Kidney epithelial cell (primary cell): ENCODE measurements around the gene CSTF1. TPM values are rescaled to one million over a fixed set of nuclear protein-coding genes. Genes with fewer than 3 reads are reported as not detected.

ENCODE experiments used
- DNase-seq: peaks from one replicate; pipeline ENCODE4 v3.0.0-alpha.2; 2010; ENCODE audit warnings: low read depth
- H3K27me3 ChIP-seq: 2 replicates; pipeline ENCODE4 v1.6.0; 2011; ENCODE audit warnings: low read length; ENCODE audit not compliant: control insufficient read depth, insufficient read depth
- H3K36me3 ChIP-seq: 2 replicates; pipeline ENCODE4 v1.5.1; 2011; ENCODE audit warnings: low read length; ENCODE audit not compliant: control insufficient read depth, insufficient read depth
- H3K4me3 ChIP-seq: 2 replicates; pipeline ENCODE4 v1.5.1; 2011; ENCODE audit warnings: low read depth, mild to moderate bottlenecking, control low read depth, low read length
- total RNA-seq: library from RNA; depleted of rRNA; stranded (reverse); fragments of >200 nt; gene quantifications from 2 replicates; pipeline ENCODE4 v1.2.3, GENCODE V29; 2015
- TF ChIP-seq, protein P1 (sequence below): IDR thresholded peaks from 2 replicates; pipeline ENCODE4 v1.5.1; 2011; ENCODE audit warnings: mild to moderate bottlenecking, moderate library complexity, low read length, control low read depth, inconsistent platforms; ENCODE audit not compliant: insufficient read depth, poor library complexity, severe bottlenecking

CSTF1 gene
- total RNA-seq, 1 donor from 2014 or later: 27.7 TPM

DNA sequence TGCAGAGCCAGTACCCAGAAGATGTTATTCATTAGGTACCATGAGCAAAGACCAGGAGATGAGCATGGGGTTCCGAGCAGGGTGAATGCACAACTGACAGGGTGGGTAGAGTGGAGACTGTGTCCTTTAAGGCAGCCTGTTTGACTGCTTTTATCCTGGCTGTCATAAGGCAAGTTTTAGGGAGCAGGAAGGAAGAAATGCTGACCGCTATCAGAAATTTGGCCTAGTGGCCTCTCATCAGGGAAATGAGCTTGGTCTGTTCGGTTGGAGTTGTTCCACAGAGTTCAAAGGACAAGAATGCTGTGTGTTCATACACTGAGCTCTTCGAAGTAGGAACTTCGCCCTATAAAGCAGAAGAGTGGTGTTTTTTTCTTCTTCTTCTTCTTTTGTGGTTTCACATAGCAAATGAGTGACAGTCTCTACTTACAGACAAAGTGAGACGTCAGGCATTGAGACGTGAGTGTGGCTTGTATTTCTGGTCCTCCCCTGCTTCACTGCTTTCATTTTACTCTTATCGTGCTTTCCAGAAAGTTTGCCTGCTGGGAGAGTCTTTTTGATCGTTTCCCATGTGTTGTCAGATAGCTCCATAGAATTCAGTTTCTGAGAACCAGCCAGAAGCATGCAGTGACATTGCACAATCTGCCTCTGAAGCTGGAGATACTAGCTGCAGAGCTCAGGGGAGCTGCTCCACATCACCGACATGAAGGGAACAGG, 19.5 kb downstream of the CSTF1 start, which contains the start of gene CASS4:
CASS4 (plus strand) TSS at position 502 of the 714 bp plus-strand sequence; CDS start at position 701, 199 bp downstream.
- DNase-seq: no peak
- H3K4me3 ChIP-seq: no peak within 1 kb of the TSS
- no peaks in the 10 kb centered on the region for H3K36me3 ChIP-seq
- no peaks in the 10 kb centered on the region for H3K27me3 ChIP-seq
- TF ChIP-seq, protein P1, sequence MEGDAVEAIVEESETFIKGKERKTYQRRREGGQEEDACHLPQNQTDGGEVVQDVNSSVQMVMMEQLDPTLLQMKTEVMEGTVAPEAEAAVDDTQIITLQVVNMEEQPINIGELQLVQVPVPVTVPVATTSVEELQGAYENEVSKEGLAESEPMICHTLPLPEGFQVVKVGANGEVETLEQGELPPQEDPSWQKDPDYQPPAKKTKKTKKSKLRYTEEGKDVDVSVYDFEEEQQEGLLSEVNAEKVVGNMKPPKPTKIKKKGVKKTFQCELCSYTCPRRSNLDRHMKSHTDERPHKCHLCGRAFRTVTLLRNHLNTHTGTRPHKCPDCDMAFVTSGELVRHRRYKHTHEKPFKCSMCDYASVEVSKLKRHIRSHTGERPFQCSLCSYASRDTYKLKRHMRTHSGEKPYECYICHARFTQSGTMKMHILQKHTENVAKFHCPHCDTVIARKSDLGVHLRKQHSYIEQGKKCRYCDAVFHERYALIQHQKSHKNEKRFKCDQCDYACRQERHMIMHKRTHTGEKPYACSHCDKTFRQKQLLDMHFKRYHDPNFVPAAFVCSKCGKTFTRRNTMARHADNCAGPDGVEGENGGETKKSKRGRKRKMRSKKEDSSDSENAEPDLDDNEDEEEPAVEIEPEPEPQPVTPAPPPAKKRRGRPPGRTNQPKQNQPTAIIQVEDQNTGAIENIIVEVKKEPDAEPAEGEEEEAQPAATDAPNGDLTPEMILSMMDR: no peak

DNA sequence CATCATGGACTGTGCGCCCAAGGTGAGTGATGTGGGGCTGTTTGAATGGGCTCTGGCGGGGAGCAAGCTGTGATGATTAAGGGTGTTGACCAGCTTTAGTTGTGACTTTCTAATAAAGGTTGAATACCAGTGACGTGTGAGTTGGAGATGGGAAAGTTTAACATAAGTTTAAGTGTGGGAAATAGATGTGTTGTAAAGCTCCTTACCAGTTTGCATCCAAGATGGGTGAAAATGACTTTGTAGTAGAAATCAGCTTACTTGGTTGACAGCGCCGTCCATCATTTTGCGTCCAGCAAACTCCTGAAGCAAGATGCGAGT, 20.0 kb downstream of the CSTF1 start:
- TF ChIP-seq, protein P1: no peak

DNA sequence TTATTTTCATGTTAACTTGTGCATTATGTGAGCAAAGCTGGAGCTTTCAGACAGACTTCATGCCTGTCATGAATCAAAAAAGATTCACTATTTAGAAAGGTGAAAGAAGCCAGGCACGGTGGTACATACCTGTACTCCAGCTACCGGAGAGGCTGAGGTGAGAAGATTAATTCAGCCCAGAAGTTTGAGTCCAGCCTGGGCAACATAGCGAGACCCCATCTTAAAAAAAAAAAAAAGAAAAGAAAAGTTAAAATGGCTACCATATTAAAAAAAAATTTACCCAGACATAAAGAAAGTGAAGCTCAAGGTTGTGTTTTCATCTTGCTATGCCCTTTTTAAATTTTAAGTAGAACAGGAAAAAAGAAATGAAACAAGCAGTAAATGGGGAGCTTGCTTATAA, 20.5 kb downstream of the CSTF1 start:
- TF ChIP-seq, protein P1: no peak
- H3K36me3 ChIP-seq: no peaks in the 10 kb centered on the region
- no peaks in the 10 kb centered on the region for H3K27me3 ChIP-seq
- DNase-seq: no peak
- H3K4me3 ChIP-seq: no peak overlapping the region

More for the DNA sequence above, 20.0 kb downstream of the CSTF1 start:
- no peak for DNase-seq
- H3K4me3 ChIP-seq: no peak overlapping the region
- no peaks in the 10 kb centered on the region for H3K36me3 ChIP-seq
- no peaks in the 10 kb centered on the region for H3K27me3 ChIP-seq

DNA sequence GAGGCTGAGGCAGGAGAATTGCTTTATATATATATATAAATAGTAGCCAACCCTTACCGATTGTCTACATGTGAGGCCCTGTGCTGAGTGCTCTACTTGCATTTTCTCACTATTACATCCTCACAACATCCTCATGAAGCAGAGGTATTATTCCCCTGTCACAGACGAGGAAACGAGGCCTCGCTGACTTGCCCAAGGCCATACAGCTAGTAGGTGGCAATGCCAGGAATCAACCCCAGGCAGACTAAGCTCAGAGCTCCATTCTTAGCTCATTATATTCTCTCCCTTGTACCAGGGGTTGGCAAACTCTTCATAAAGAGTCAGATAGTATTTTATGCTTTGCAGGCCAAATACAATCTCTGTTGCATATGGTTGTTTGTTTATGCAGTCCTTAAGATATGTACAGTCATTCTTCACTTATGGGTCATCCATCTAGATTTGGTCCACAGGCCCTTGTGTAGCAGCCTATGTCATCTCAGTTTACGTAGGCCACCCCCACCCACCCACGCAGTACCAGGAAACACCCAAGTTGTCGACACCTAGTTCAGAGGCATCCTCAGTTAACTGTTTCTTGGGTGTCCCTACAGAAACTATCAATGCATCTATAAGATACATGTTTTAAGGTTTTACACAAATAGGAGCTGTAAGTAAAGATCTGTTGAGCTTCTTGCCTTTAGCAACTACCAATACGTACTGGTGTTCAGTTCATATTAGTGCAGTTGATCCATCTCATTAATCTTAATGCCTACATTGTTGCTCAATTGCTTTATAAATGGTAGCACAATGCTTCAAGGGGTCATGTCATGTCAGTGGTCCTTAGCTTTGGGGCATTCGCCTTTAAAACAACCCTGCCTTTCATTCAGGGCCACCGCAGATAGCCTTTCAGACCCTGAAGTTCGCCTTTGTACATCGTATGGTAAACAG, 22.7 kb downstream of the CSTF1 start:
- TF ChIP-seq, protein P1: no peak
- no peak for DNase-seq
- Histone ChIP-seq H3K36me3 (no peaks in the 10 kb centered on the region), H3K27me3 (no peaks in the 10 kb centered on the region), H3K4me3 (no peak overlapping the region)

DNA sequence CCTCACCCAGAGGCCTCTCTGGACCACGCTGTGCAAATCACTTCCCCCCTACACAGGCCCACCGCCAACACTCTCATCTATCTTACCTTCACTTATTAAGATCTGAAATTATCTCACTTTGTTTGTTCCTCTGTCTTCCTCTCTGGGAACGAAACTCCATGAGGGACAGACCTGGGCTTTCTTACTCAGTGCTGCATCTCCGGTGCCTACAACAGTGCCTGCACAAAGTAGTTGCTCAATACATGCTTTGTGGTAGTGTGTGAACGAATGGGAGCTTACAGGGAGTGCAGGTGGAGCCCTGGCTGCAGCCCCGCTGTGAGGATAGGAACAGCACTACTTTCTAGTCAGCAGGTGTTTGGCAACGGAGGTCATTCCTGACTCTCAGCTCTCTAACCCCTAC, 25.0 kb downstream of the CSTF1 start:
- TF ChIP-seq, protein P1: no peak
- DNase-seq: no peak
- H3K36me3 ChIP-seq: no peaks in the 10 kb centered on the region
- H3K4me3 ChIP-seq: no peak overlapping the region
- no peaks in the 10 kb centered on the region for H3K27me3 ChIP-seq

DNA sequence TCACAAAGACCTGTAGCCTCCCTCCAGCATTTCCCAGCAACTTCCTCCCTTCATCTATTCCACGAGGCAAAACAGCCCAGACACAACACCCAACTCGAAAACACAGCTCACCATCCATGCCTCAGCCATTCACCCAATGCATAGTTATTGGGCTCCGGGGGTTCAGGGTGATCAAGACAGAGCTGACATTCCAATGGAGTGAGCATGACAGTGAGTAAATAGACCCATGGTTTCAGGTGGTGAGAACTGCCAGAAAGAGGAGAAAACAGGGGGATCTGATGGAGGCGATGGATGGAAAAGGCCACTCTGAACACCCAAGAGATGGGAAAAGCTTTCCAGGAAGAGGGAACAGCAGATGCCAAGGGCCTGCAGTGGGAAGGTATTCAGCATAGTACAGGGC, 25.5 kb downstream of the CSTF1 start:
- no peak for DNase-seq
- Histone ChIP-seq H3K36me3 (no peaks in the 10 kb centered on the region), H3K4me3 (no peak overlapping the region), H3K27me3 (no peaks in the 10 kb centered on the region)
- TF ChIP-seq, protein P1: no peak
